Ramos (cell line): Measurements from ENCODE around the gene TCF12.

Experiments
- in situ Hi-C: fragments of 300-500 bp; cut with MboI; formaldehyde crosslinking; loops from one replicate; pipeline ENCODE4 v1.14.3; 2022; ENCODE audit warnings: low sequenced_read_pairs; ENCODE audit not compliant: unreplicated experiment

The TCF12 gene

GRCh38 chr15:57263520-57263919 lies 345.1 kb downstream of the TCF12 start:
- in situ Hi-C loops = no loop called here

GRCh38 chr15:57272771-57273357 lies 354.4 kb downstream of the TCF12 start:
- in situ Hi-C loops = no loop called here

- in situ Hi-C loops = no loop called here
Observed at GRCh38 chr15:57273402-57273801, 355.0 kb downstream of the TCF12 start.

- in situ Hi-C loops = no loop called here
Observed at GRCh38 chr15:57278439-57278838, 360.0 kb downstream of the TCF12 start.

GRCh38 chr15:57280464-57280863 lies 362.0 kb downstream of the TCF12 start:
- in situ Hi-C loops = no loop called here

GRCh38 chr15:57281321-57281720 lies 362.9 kb downstream of the TCF12 start:
- in situ Hi-C loops = no loop called here

GRCh38 chr15:57282686-57283085 lies 364.2 kb downstream of the TCF12 start:
- in situ Hi-C loops = no loop called here

GRCh38 chr15:57283774-57284503 lies 365.5 kb downstream of the TCF12 start:
- in situ Hi-C loops = no loop called here

- in situ Hi-C loops = no loop called here
Observed at GRCh38 chr15:57284535-57284934, 366.1 kb downstream of the TCF12 start.

GRCh38 chr15:57285386-57285785 lies 366.9 kb downstream of the TCF12 start:
- in situ Hi-C loops = no loop called here

GRCh38 chr15:57286446-57287122 lies 368.1 kb downstream of the TCF12 start:
- in situ Hi-C loops = no loop called here

- in situ Hi-C loops = no loop called here
Observed at GRCh38 chr15:57287123-57287521, 368.7 kb downstream of the TCF12 start.

- in situ Hi-C loops = no loop called here
Observed at GRCh38 chr15:57288926-57289580, 370.6 kb downstream of the TCF12 start.

- in situ Hi-C loops = no loop called here
Observed at GRCh38 chr15:57290187-57290586, 371.7 kb downstream of the TCF12 start.

- in situ Hi-C loops = no loop called here
Observed at GRCh38 chr15:57290826-57291225, 372.4 kb downstream of the TCF12 start.

GRCh38 chr15:57296473-57297162 lies 378.2 kb downstream of the TCF12 start:
- in situ Hi-C loops = no loop called here

GRCh38 chr15:57297163-57297593 lies 378.7 kb downstream of the TCF12 start:
- in situ Hi-C loops = no loop called here

- in situ Hi-C loops = no loop called here
Observed at GRCh38 chr15:57297630-57298029, 379.2 kb downstream of the TCF12 start.

GRCh38 chr15:57298204-57298603 lies 379.8 kb downstream of the TCF12 start:
- in situ Hi-C loops = no loop called here

GRCh38 chr15:57298843-57299550 lies 380.6 kb downstream of the TCF12 start:
- in situ Hi-C loops = no loop called here
